HL-60/S4 treated with phorbol 12-myristate 13-acetate at 8.2 ng/mL for 4 days and 3 days (cell line): ENCODE measurements around the gene DOCK1.

ENCODE experiments used
- in situ Hi-C: fragments of 300-500 bp; cut with MboI; formaldehyde crosslinking; loops from 2 replicates; pipeline ENCODE4 v1.15.0; 2022; ENCODE audit warnings: low sequenced_read_pairs

DOCK1 gene

GRCh38 chr10:127129104-127129503 is 223.9 kb downstream of the DOCK1 start:
- in situ Hi-C loops: no loop called here

- in situ Hi-C loops: no loop called here
Measured at GRCh38 chr10:127132451-127132850, 227.2 kb downstream of the DOCK1 start.

- in situ Hi-C loops: no loop called here
Measured at GRCh38 chr10:127133225-127133624, 228.0 kb downstream of the DOCK1 start.

GRCh38 chr10:127133672-127134500 is 228.7 kb downstream of the DOCK1 start:
- in situ Hi-C loops: no loop called here

GRCh38 chr10:127135844-127136577 is 230.8 kb downstream of the DOCK1 start:
- in situ Hi-C loops: no loop called here

GRCh38 chr10:127137391-127137790 is 232.2 kb downstream of the DOCK1 start:
- in situ Hi-C loops: no loop called here

GRCh38 chr10:127142136-127142535 is 236.9 kb downstream of the DOCK1 start:
- in situ Hi-C loops: no loop called here

GRCh38 chr10:127142856-127143255 is 237.6 kb downstream of the DOCK1 start:
- in situ Hi-C loops: no loop called here

GRCh38 chr10:127145173-127145572 is 239.9 kb downstream of the DOCK1 start:
- in situ Hi-C loops: no loop called here

GRCh38 chr10:127146661-127147060 is 241.4 kb downstream of the DOCK1 start:
- in situ Hi-C loops: no loop called here

GRCh38 chr10:127148066-127148932 is 243.1 kb downstream of the DOCK1 start:
- in situ Hi-C loops: no loop called here

GRCh38 chr10:127148933-127149220 is 243.6 kb downstream of the DOCK1 start:
- in situ Hi-C loops: no loop called here

GRCh38 chr10:127149501-127150081 is 244.4 kb downstream of the DOCK1 start:
- in situ Hi-C loops: no loop called here

- in situ Hi-C loops: no loop called here
Measured at GRCh38 chr10:127150136-127150535, 244.9 kb downstream of the DOCK1 start.

- in situ Hi-C loops: no loop called here
Measured at GRCh38 chr10:127151541-127151940, 246.3 kb downstream of the DOCK1 start.

GRCh38 chr10:127151981-127152699 is 246.9 kb downstream of the DOCK1 start:
- in situ Hi-C loops: no loop called here

- in situ Hi-C loops: no loop called here
Measured at GRCh38 chr10:127153181-127153580, 248.0 kb downstream of the DOCK1 start.

- in situ Hi-C loops: no loop called here
Measured at GRCh38 chr10:127154831-127155620, 249.8 kb downstream of the DOCK1 start.

GRCh38 chr10:127157089-127157488 is 251.9 kb downstream of the DOCK1 start:
- in situ Hi-C loops: no loop called here
